Endothelial cell of umbilical vein (primary cell): ENCODE measurements around the gene CAMKMT. TPM values are rescaled to one million over a fixed set of nuclear protein-coding genes. Genes with fewer than 3 reads are reported as not detected.

ENCODE experiments used
- BruUV-seq: library from RNA; stranded (reverse); fragments of 400-500 nt; replicated peaks from 2 replicates; lab custom pipeline; 2021; lab: Mats Ljungman, UMichigan
- CTCF ChIA-PET: fragments of 300-600, 350-600 bp; sonication (Branson Sonifier 250); formaldehyde crosslinking; loops from one replicate; lab custom pipeline; 2021; ENCODE audit warnings: antibody characterized with exemption, inconsistent platforms; lab: Charles Lee
- POLR2A ChIA-PET: fragments of 300-600, 350-600 bp; sonication (Branson Sonifier 250); formaldehyde crosslinking; loops from one replicate; lab custom pipeline; 2021; ENCODE audit warnings: antibody characterized with exemption, inconsistent platforms; lab: Charles Lee
- DNase-seq: peaks from one replicate; pipeline ENCODE4 v3.0.0-alpha.2; 2011; ENCODE audit warnings: low read depth, low spot score
- FAIRE-seq: peaks from 2 replicates; lab custom pipeline; 2011; peaks lifted over from hg19 to GRCh38; lab: Jason Lieb, UNC
- H2AFZ ChIP-seq: 2 replicates; pipeline ENCODE4 v1.6.0; 2012; ENCODE audit warnings: low read depth, low read length, control low read depth, inconsistent platforms
- H3K27ac ChIP-seq: 2 replicates; pipeline ENCODE4 v1.5.1; 2011; ENCODE audit warnings: low read depth, mild to moderate bottlenecking, control low read depth, low read length, moderate library complexity; ENCODE audit not compliant: insufficient read depth
- H3K27me3 ChIP-seq, 2 experiments: 2 replicates each; pipeline versions ENCODE4 v1.6.0 to v1.6.1; 2011; ENCODE audit warnings: low read length in 2 of 2, mixed read lengths in 1 of 2; ENCODE audit not compliant: control insufficient read depth in 2 of 2, insufficient read depth in 2 of 2
- H3K36me3 ChIP-seq, 2 experiments: 2 replicates in 1 of 2; 3 replicates in 1 of 2; pipeline ENCODE4 v1.5.1; 2011; ENCODE audit warnings: low read length in 2 of 2, mild to moderate bottlenecking in 1 of 2, moderate library complexity in 1 of 2; ENCODE audit not compliant: control insufficient read depth in 2 of 2, insufficient read depth in 2 of 2; ENCODE audit errors: extremely low read depth in 1 of 2
- H3K4me1 ChIP-seq: 3 replicates; pipeline ENCODE4 v1.5.1; 2011; ENCODE audit warnings: mild to moderate bottlenecking, low read length; ENCODE audit not compliant: control insufficient read depth, insufficient read depth; ENCODE audit errors: extremely low read depth
- H3K4me2 ChIP-seq: 2 replicates; pipeline ENCODE4 v1.6.1; 2011; ENCODE audit warnings: low read length, control low read depth, mixed read lengths; ENCODE audit not compliant: insufficient read depth
- H3K4me3 ChIP-seq, 3 experiments: fragments of 200-600 bp in 1 of 3; sonication (generic), shearing (Covaris generic) in 1 of 3; replicated peaks in 1 of 3; 2 replicates each; pipeline ENCODE4 v1.5.1; 2011 to 2016; ENCODE audit warnings: control low read depth in 3 of 3, low read length in 3 of 3, mild to moderate bottlenecking in 2 of 3, inconsistent platforms in 1 of 3, low read depth in 1 of 3, moderate library complexity in 1 of 3; ENCODE audit not compliant: insufficient read depth in 1 of 3
- H3K79me2 ChIP-seq: 2 replicates; pipeline ENCODE4 v1.6.0; 2012; ENCODE audit warnings: low read length, inconsistent platforms; ENCODE audit not compliant: control insufficient read depth, insufficient read depth
- H3K9ac ChIP-seq: replicated peaks from 2 replicates; pipeline ENCODE3; 2011; ENCODE audit warnings: low read length, control low read depth; ENCODE audit not compliant: insufficient read depth; ENCODE audit errors: extremely low read depth
- H3K9me1 ChIP-seq: replicated peaks from 3 replicates; pipeline ENCODE4 v1.6.0; 2011; ENCODE audit warnings: mild to moderate bottlenecking, low read length; ENCODE audit not compliant: control insufficient read depth, insufficient read depth; ENCODE audit errors: extremely low read depth
- H3K9me3 ChIP-seq: replicated peaks from 2 replicates; pipeline ENCODE4 v1.5.1; 2012; ENCODE audit warnings: low read length, inconsistent platforms; ENCODE audit not compliant: control insufficient read depth, insufficient read depth
- H4K20me1 ChIP-seq: replicated peaks from 2 replicates; pipeline ENCODE3; 2011; ENCODE audit warnings: mild to moderate bottlenecking, low read length; ENCODE audit not compliant: control insufficient read depth, insufficient read depth; ENCODE audit errors: extremely low read depth
- CTCF ChIP-seq, 2 donors: IDR thresholded peaks; 1 replicate in 1 of 2; 2 replicates in 1 of 2; pipeline ENCODE4 v1.5.1; 2011; ENCODE audit warnings: low read length in 2 of 2, mild to moderate bottlenecking in 2 of 2, moderate library complexity in 2 of 2, control low read depth in 1 of 2, inconsistent platforms in 1 of 2, low read depth in 1 of 2; ENCODE audit not compliant: insufficient read depth in 1 of 2; ENCODE audit errors: extremely low read depth in 1 of 2
- EZH2 ChIP-seq: IDR thresholded peaks from 2 replicates; pipeline ENCODE4 v1.6.1; 2012; ENCODE audit warnings: borderline replicate concordance, low read depth, mild to moderate bottlenecking, moderate library complexity, low read length, inconsistent platforms; ENCODE audit not compliant: severe bottlenecking
- FOS ChIP-seq: IDR thresholded peaks from 2 replicates; pipeline ENCODE4 v1.6.1; 2011; ENCODE audit warnings: mild to moderate bottlenecking, low read length, moderate library complexity, borderline replicate concordance; ENCODE audit not compliant: insufficient read depth
- GATA2 ChIP-seq: IDR thresholded peaks from 2 replicates; pipeline ENCODE4 v1.7.0; 2011; ENCODE audit warnings: low read depth, mild to moderate bottlenecking, moderate library complexity, mixed read lengths, low read length; ENCODE audit not compliant: insufficient read length, insufficient read depth
- JUN ChIP-seq: IDR thresholded peaks from 2 replicates; pipeline ENCODE4 v1.6.1; 2011; ENCODE audit warnings: borderline replicate concordance, low read depth; ENCODE audit not compliant: insufficient read length, insufficient read depth
- MAX ChIP-seq: IDR thresholded peaks from 2 replicates; pipeline ENCODE4 v1.6.1; 2011; ENCODE audit not compliant: insufficient read depth, insufficient read length
- MYC ChIP-seq: IDR thresholded peaks from one replicate; pipeline ENCODE4 v1.6.1; 2011; ENCODE audit warnings: mild to moderate bottlenecking, low read depth, low read length
- POLR2A ChIP-seq: IDR thresholded peaks from 2 replicates; pipeline ENCODE4 v1.6.1; 2012; ENCODE audit warnings: low read depth, mild to moderate bottlenecking, control low read depth, low read length
- POLR2AphosphoS5 ChIP-seq: IDR thresholded peaks from 2 replicates; pipeline ENCODE4 v1.6.1; 2012; ENCODE audit warnings: low read depth, mild to moderate bottlenecking, control low read depth, low read length, moderate library complexity; ENCODE audit not compliant: insufficient read depth
- dilution Hi-C: fragments of 300-500 bp; cut with MboI; formaldehyde crosslinking; loops from one replicate; pipeline ENCODE4 v1.15.0; 2019; ENCODE audit warnings: low sequenced_read_pairs; ENCODE audit not compliant: extremely low pct_ligation_motif_present
- intact Hi-C: fragments of 100-400 bp; cut with micrococcal nuclease; formaldehyde crosslinking; loops from one replicate; pipeline ENCODE4 v1.10.0; 2022
- polyA plus RNA-seq, 4 experiments: library from polyadenylated mRNA; depleted of rRNA in 3 of 4; stranded (reverse) in 3 of 4; unstranded in 1 of 4; fragments of >200 nt; gene quantifications; 2 replicates each; pipeline versions ENCODE4 v1.2.1 to v1.2.3, GENCODE V29; 2011 to 2012; ENCODE audit warnings: missing spikeins in 1 of 4
- total RNA-seq: library from RNA; stranded (reverse); gene quantifications from 2 replicates; pipeline ENCODE4 v1.2.3, GENCODE V29; 2021

CAMKMT gene
- total and polyA plus RNA-seq, 2 donors (not counting 3 experiments of a cell fraction or from before 2014, with no cell fraction given), result 4.1 to 10.7 TPM

DNA sequence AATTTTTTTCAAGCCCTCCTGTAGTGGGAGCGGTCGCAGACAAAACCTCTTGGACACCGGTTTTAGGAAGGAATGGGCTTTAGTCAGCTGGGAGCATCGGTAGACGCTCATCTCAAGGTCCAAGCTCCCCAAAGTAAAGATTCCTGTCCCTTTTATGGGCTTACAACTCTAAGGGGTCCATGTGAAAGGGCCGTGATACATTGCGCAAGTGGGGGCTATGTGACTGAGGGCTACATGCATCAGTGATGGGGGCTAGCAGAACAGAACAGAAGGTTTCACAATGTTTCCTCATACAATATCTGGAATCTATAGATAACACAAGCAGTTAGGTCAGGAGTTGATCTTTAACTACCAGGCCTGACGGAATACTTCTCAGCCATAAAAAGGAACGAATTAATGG is 62.5 kb downstream of the CAMKMT start:
- FAIRE-seq, result no peak
- Histone ChIP-seq H3K79me2 (no peaks in the 10 kb centered on the region), H3K4me1 (no peaks in the 10 kb centered on the region), H4K20me1 (no peaks in the 10 kb centered on the region), H3K9me1 (no peaks in the 10 kb centered on the region), H3K4me3 (no peak overlapping the region), H3K9me3 (no peaks in the 10 kb centered on the region), H2AFZ (no peak overlapping the region), H3K27me3 (no peaks in the 10 kb centered on the region), H3K9ac (no peak overlapping the region), H3K4me2 (no peak overlapping the region), H3K36me3 (no peaks in the 10 kb centered on the region), H3K27ac (no peak overlapping the region)
- intact Hi-C loops (no loop called here), dilution Hi-C loops (no loop called here)
- CTCF ChIA-PET, result no interaction called here
- POLR2A ChIA-PET, result no interaction called here
- TF ChIP-seq MYC (no peak), CTCF (IDR thresholded peaks at IDR 0.05; ENCODE audit: extremely low read depth in 1 of 2, insufficient read depth in 1 of 2, low read depth in 1 of 2, low read length in 2 of 2) (no peak), POLR2AphosphoS5 (no peak), FOS (no peak), GATA2 (no peak), JUN (no peak), POLR2A (no peak), EZH2 (no peak), MAX (no peak)
- no peak for DNase-seq
- BruUV-seq, result no TSS peak
